GM23338 (cell line): ENCODE data around the gene FOXK2. TPM values are rescaled to one million over a fixed set of nuclear protein-coding genes. Genes with fewer than 3 reads are reported as not detected.
A peak's percentile ranks its signal among the peaks of the same experiment; 100 is the strongest.

ENCODE experiments used
- ATAC-seq: fragments of 200-7000 bp; cut with Tn5 transposase; 3 replicates; pipeline ENCODE4 v1.9.1; 2020
- DNase-seq: peaks from one replicate; pipeline ENCODE4 v3.0.0-alpha.2; 2015; ENCODE audit warnings: low spot score
- H2AFZ ChIP-seq: fragments of 200-600 bp; sonication (generic); 2 replicates; pipeline ENCODE4 v1.8.0; 2016; ENCODE audit warnings: antibody characterized with exemption, mild to moderate bottlenecking, moderate library complexity
- H3F3A ChIP-seq: fragments of 200-600 bp; sonication (generic); replicated peaks from 2 replicates; pipeline ENCODE4 v1.8.0; 2017; ENCODE audit warnings: antibody characterized with exemption, mixed run types, low read depth
- H3K27ac ChIP-seq: fragments of 200-600 bp; sonication (generic); 2 replicates; pipeline ENCODE4 v1.6.1; 2016; ENCODE audit warnings: low read depth
- H3K27me3 ChIP-seq: fragments of 200-600 bp; sonication (generic); 2 replicates; pipeline ENCODE4 v1.8.0; 2016; ENCODE audit warnings: mild to moderate bottlenecking, mixed run types, moderate library complexity; ENCODE audit not compliant: insufficient read depth
- H3K36me3 ChIP-seq: fragments of 200-600 bp; sonication (generic); 2 replicates; pipeline ENCODE4 v1.8.0; 2016; ENCODE audit warnings: mild to moderate bottlenecking; ENCODE audit not compliant: insufficient read depth
- H3K4me1 ChIP-seq: fragments of 200-600 bp; sonication (generic); 2 replicates; pipeline ENCODE4 v1.8.0; 2016; ENCODE audit warnings: mild to moderate bottlenecking, moderate library complexity; ENCODE audit not compliant: insufficient read depth
- H3K4me2 ChIP-seq: fragments of 200-600 bp; sonication (generic); 2 replicates; pipeline ENCODE4 v1.7.1; 2017; ENCODE audit warnings: mixed run types
- H3K4me3 ChIP-seq: fragments of 200-600 bp; sonication (generic); 2 replicates; pipeline ENCODE4 v1.6.1; 2016; ENCODE audit warnings: mixed run types
- H3K79me2 ChIP-seq: fragments of 200-600 bp; sonication (generic); replicated peaks from 2 replicates; pipeline ENCODE4 v1.8.0; 2017; ENCODE audit warnings: mild to moderate bottlenecking; ENCODE audit not compliant: insufficient read depth
- H3K9me2 ChIP-seq: fragments of 200-600 bp; sonication (generic); 2 replicates; pipeline ENCODE4 v1.8.0; 2017; ENCODE audit not compliant: insufficient read depth
- H4K20me1 ChIP-seq: fragments of 200-600 bp; sonication (generic); replicated peaks from 2 replicates; pipeline ENCODE4 v1.8.0; 2017; ENCODE audit warnings: mild to moderate bottlenecking; ENCODE audit not compliant: insufficient read depth
- H3K27ac Mint-ChIP-seq: 2 replicates; pipeline ENCODE4 v1.8.0; 2020; ENCODE audit warnings: inconsistent platforms, mild to moderate bottlenecking, moderate library complexity, mixed read lengths
- H3K27me3 Mint-ChIP-seq: 3 replicates; pipeline ENCODE4 v1.8.0; 2022; ENCODE audit warnings: low read depth, mild to moderate bottlenecking, moderate library complexity, mixed read lengths, inconsistent platforms; ENCODE audit not compliant: insufficient read depth, poor library complexity
- H3K36me3 Mint-ChIP-seq: 3 replicates; pipeline ENCODE4 v1.8.0; 2021; ENCODE audit warnings: low read depth, mild to moderate bottlenecking, inconsistent platforms, moderate library complexity, mixed read lengths
- H3K4me1 Mint-ChIP-seq: 3 replicates; pipeline ENCODE4 v1.8.0; 2020; ENCODE audit warnings: mild to moderate bottlenecking, inconsistent platforms, mixed read lengths
- H3K4me3 Mint-ChIP-seq: 3 replicates; pipeline ENCODE4 v1.8.0; 2021; ENCODE audit warnings: moderate library complexity, mild to moderate bottlenecking, inconsistent platforms, mixed read lengths
- H3K9me3 Mint-ChIP-seq: 3 replicates; pipeline ENCODE4 v1.8.0; 2020; ENCODE audit warnings: moderate library complexity, mild to moderate bottlenecking, inconsistent platforms, mixed read lengths
- CREB1 ChIP-seq: fragments of 250-450 bp; sonication (Bioruptor Pico); IDR thresholded peaks from 2 replicates; pipeline ENCODE4 v1.5.0; 2020; ENCODE audit warnings: low read depth, mild to moderate bottlenecking, moderate library complexity
- ETS1 ChIP-seq: IDR thresholded peaks from 2 replicates; pipeline ENCODE4 v1.6.1; 2016; ENCODE audit warnings: antibody characterized with exemption
- EZH2phosphoT487 ChIP-seq: fragments of 200-600 bp; sonication (generic); IDR thresholded peaks from one replicate; pipeline ENCODE4 v1.8.1; 2018; ENCODE audit warnings: antibody characterized with exemption; ENCODE audit not compliant: unreplicated experiment
- ZNF462 ChIP-seq: fragments of 250-450 bp; sonication (Bioruptor Pico); IDR thresholded peaks from 2 replicates; pipeline ENCODE4 v1.5.0; 2020; ENCODE audit warnings: mild to moderate bottlenecking, moderate library complexity
- polyA plus RNA-seq: library from polyadenylated mRNA; unstranded; fragments of >200 nt; fragmentation: Nextera tagmentation; extraction: Ambion mirVana; gene quantifications from 2 replicates; pipeline ENCODE4 v1.2.1, GENCODE V29; 2016
- total RNA-seq: library from RNA; depleted of rRNA; stranded (reverse); fragments of >200 nt; shearing (Covaris generic); gene quantifications from 2 replicates; pipeline ENCODE4 v1.2.3, GENCODE V29; 2014
- TF ChIP-seq, protein P1 (sequence below): IDR thresholded peaks from one replicate; pipeline ENCODE4 v1.6.1; 2018; ENCODE audit warnings: antibody characterized with exemption; ENCODE audit not compliant: unreplicated experiment

FOXK2 gene
- total and polyA plus RNA-seq, 2 experiments from 2014 or later: 12.3 to 66.0 TPM

GRCh38 chr17:82648742-82649331 lies 129.3 kb downstream of the FOXK2 start (continued):
- no peak for TF ChIP-seq ZNF462 (CRISPR knock-in tag)
- no peak for TF ChIP-seq CREB1 (CRISPR knock-in tag)
- TF ChIP-seq EZH2phosphoT487: no peak

- H3K4me1 Mint-ChIP-seq: peaks cover 8% of the 10 kb centered on the region; the same call in 2 of the 3 replicates
- Histone ChIP-seq H3K79me2 (peaks cover 31% of the 10 kb centered on the region), H3K4me3 (no peak overlapping the region), H4K20me1 (peaks cover 23% of the 10 kb centered on the region), H3K36me3 (no peaks in the 10 kb centered on the region), H3K4me1 (peaks cover 10% of the 10 kb centered on the region; the same call in 1 of the 2 replicates), H3K4me2 (no peak overlapping the region), H3K27ac (no peak overlapping the region), H3K27me3 (no peaks in the 10 kb centered on the region), H3F3A (peaks cover 11% of the 10 kb centered on the region; the same call in 1 of the 2 replicates), H3K9me2 (no peaks in the 10 kb centered on the region), H2AFZ (no peak overlapping the region)
- TF ChIP-seq ETS1: no peak
- TF ChIP-seq, protein P1, sequence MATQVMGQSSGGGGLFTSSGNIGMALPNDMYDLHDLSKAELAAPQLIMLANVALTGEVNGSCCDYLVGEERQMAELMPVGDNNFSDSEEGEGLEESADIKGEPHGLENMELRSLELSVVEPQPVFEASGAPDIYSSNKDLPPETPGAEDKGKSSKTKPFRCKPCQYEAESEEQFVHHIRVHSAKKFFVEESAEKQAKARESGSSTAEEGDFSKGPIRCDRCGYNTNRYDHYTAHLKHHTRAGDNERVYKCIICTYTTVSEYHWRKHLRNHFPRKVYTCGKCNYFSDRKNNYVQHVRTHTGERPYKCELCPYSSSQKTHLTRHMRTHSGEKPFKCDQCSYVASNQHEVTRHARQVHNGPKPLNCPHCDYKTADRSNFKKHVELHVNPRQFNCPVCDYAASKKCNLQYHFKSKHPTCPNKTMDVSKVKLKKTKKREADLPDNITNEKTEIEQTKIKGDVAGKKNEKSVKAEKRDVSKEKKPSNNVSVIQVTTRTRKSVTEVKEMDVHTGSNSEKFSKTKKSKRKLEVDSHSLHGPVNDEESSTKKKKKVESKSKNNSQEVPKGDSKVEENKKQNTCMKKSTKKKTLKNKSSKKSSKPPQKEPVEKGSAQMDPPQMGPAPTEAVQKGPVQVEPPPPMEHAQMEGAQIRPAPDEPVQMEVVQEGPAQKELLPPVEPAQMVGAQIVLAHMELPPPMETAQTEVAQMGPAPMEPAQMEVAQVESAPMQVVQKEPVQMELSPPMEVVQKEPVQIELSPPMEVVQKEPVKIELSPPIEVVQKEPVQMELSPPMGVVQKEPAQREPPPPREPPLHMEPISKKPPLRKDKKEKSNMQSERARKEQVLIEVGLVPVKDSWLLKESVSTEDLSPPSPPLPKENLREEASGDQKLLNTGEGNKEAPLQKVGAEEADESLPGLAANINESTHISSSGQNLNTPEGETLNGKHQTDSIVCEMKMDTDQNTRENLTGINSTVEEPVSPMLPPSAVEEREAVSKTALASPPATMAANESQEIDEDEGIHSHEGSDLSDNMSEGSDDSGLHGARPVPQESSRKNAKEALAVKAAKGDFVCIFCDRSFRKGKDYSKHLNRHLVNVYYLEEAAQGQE: no peak
- peak overlapping the region; percentile 48 for H3K4me3 Mint-ChIP-seq
- no peak for ATAC-seq
- H3K36me3 Mint-ChIP-seq: no peaks in the 10 kb centered on the region; the same call in 2 of the 3 replicates
- no peaks in the 10 kb centered on the region for H3K9me3 Mint-ChIP-seq
- no peak for DNase-seq
- H3K27me3 Mint-ChIP-seq: peaks cover 19% of the 10 kb centered on the region
- no peak overlapping the region; the same call in 1 of the 2 replicates for H3K27ac Mint-ChIP-seq
These were observed 130.1 kb downstream of the FOXK2 start for GRCh38 chr17:82649501-82650261.
